ENCODE results near the gene NSD2. TPM values are rescaled to one million over a fixed set of nuclear protein-coding genes. Genes with fewer than 3 reads are reported as not detected.

Gene NSD2
- total and polyA plus RNA-seq, 9 of the 15 experiments (the other 6 are each of a cell fraction or from before 2014, with no cell fraction given) = 6.4 to 126 (median 58.8) TPM

DNA sequence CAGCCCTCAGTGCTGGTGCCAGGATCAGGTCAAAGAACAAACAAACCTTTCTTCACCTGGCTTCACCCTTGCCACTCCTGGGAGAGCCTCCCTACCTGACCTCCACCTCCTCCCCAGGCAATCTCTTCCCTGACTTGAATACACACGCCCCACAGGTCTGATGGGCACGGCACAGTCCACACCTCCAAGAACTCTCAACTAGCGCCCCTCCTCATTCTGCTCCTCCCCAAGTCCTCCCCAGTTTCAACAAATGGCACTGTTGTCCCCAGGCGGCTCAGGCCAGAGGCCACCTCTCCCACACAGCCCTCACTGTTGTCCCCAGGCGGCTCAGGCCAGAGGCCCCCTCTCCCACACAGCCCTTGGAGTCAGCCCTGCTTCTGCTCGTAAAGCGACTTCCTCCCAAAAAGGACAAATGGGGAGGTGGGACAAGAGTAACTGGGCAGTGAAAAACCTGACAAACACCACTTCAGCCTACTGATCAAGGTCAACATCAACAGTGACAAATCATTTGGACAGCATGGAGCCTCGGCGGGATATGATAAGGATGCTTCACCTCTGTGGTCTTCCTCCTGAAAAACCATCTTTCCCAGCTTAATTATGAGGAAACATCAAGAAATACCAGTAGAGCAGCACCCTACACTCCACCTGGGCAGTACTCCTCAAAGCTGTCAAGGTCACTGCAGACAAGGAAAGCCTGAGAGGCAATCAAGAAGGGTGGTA is 18.1 kb upstream of the NSD2 start (continued):
- no peak for TF ChIP-seq ZBTB49 (CRISPR knock-in tag; IDR thresholded peaks at IDR 0.05; ENCODE audit: borderline replicate concordance)
- TF ChIP-seq EGR1 (conservative IDR thresholded peaks at IDR 0.05) = 0 out of 2 replicates have a peak, but pooled peaks have one; percentile 8
- TF ChIP-seq CEBPZ (IDR thresholded peaks at IDR 0.05; ENCODE audit: borderline replicate concordance, low read depth, low read length) = no peak
- TF ChIP-seq ZNF263 (CRISPR knock-in tag; IDR thresholded peaks at IDR 0.05; ENCODE audit: borderline replicate concordance) = peak; percentile 83; the same call in 1 of the 2 replicates
- TF ChIP-seq CBFA2T2 (conservative IDR thresholded peaks at IDR 0.05) = peak; percentile 30; the same call in 1 of the 2 replicates
- peak; percentile 83 for TF ChIP-seq ZEB2 (IDR thresholded peaks at IDR 0.05)
- TF ChIP-seq RCOR1 (IDR thresholded peaks at IDR 0.05; ENCODE audit: borderline replicate concordance in 1 of 2, low read depth in 2 of 2, low read length in 2 of 2) = 0 out of 4 replicates have a peak, but pooled peaks of 1 of the 2 experiments have one; percentile 20
- TF ChIP-seq KLF16 (IDR thresholded peaks at IDR 0.05) = 0 out of 2 replicates have a peak, but pooled peaks have one; percentile 22
- TF ChIP-seq SPI1 (IDR thresholded peaks at IDR 0.05; ENCODE audit: borderline replicate concordance, low read depth, low read length) = peak; percentile 61; the same call in 1 of the 2 replicates
- TF ChIP-seq, protein P1, sequence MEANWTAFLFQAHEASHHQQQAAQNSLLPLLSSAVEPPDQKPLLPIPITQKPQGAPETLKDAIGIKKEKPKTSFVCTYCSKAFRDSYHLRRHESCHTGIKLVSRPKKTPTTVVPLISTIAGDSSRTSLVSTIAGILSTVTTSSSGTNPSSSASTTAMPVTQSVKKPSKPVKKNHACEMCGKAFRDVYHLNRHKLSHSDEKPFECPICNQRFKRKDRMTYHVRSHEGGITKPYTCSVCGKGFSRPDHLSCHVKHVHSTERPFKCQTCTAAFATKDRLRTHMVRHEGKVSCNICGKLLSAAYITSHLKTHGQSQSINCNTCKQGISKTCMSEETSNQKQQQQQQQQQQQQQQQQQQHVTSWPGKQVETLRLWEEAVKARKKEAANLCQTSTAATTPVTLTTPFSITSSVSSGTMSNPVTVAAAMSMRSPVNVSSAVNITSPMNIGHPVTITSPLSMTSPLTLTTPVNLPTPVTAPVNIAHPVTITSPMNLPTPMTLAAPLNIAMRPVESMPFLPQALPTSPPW (CRISPR knock-in tag; IDR thresholded peaks at IDR 0.05) = peak; percentile 22; the same call in 1 of the 2 replicates
- TF ChIP-seq ZNF699 (CRISPR knock-in tag; IDR thresholded peaks at IDR 0.05; ENCODE audit: insufficient replicate concordance) = no peak
- TF ChIP-seq MXI1 (IDR thresholded peaks at IDR 0.05; ENCODE audit: low read depth, low read length) = no peak
- TF ChIP-seq C11orf30 (IDR thresholded peaks at IDR 0.05; ENCODE audit: low read depth) = no peak
- no peak for TF ChIP-seq NR3C1 (CRISPR knock-in tag; IDR thresholded peaks at IDR 0.05)
- TF ChIP-seq ESRRA (IDR thresholded peaks at IDR 0.05; ENCODE audit: borderline replicate concordance, low read depth) = peak; percentile 83
- no peak for TF ChIP-seq ZNF512 (tag; IDR thresholded peaks at IDR 0.05)

Measured in K562 (cell line).